ENCODE results near the gene SCN7A. TPM values are rescaled to one million over a fixed set of nuclear protein-coding genes. Genes with fewer than 3 reads are reported as not detected.
A peak's percentile ranks its signal among the peaks of the same experiment; 100 is the strongest.

SCN7A gene
- total RNA-seq, 1 donor from 2014 or later, result 0.36 TPM

DNA sequence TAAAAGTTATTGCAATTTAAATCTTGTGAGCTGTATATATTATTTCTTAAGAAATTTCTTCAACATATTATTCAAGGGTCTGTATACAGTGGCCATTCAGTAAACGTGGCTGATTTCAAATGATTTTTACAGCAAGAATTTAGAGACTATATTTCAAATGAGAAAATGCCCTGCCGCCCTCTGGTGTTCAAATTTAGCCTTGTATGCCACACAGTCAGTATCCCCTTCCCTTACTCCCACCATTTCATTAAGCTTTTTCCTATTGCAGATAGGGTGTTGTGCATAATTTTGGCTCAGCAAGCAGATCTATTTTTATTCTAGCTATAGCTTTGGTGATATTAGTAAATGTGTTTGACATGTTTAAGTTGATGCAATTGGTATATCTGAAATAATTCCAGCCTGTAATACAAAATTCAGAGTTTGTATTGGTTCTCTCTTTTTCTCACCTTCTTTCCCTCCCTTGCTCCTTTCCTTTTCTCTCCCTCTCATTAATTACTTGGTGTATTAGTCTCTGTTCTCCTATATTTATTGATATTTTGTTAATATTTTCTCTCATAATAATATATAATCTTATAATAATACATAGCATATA lies 22.8 kb upstream of the SCN7A start:
- Mint-ChIP-seq H3K27ac (ENCODE audit: unreplicated experiment) (no peak overlapping the region), H3K36me3 (ENCODE audit: low read depth, unreplicated experiment) (no peaks in the 10 kb centered on the region), H3K9me3 (ENCODE audit: unreplicated experiment) (no peaks in the 10 kb centered on the region), H3K4me1 (ENCODE audit: low read depth, unreplicated experiment) (peaks cover 9% of the 10 kb centered on the region), H3K27me3 (ENCODE audit: low read depth, unreplicated experiment) (no peaks in the 10 kb centered on the region), H3K4me3 (ENCODE audit: unreplicated experiment) (no peak overlapping the region)
- H3K4me1 ChIP-seq (ENCODE audit: insufficient read depth, low read length), result no peaks in the 10 kb centered on the region
- FAIRE-seq (no peak), DNase-seq (ENCODE audit: low read depth) (no peak)
- no peak overlapping the region for H2AFZ ChIP-seq (ENCODE audit: low read depth, low read length)
- TF ChIP-seq EZH2 (IDR thresholded peaks at IDR 0.05; ENCODE audit: insufficient read depth, low read length), result no peak
- TF ChIP-seq, protein P1, sequence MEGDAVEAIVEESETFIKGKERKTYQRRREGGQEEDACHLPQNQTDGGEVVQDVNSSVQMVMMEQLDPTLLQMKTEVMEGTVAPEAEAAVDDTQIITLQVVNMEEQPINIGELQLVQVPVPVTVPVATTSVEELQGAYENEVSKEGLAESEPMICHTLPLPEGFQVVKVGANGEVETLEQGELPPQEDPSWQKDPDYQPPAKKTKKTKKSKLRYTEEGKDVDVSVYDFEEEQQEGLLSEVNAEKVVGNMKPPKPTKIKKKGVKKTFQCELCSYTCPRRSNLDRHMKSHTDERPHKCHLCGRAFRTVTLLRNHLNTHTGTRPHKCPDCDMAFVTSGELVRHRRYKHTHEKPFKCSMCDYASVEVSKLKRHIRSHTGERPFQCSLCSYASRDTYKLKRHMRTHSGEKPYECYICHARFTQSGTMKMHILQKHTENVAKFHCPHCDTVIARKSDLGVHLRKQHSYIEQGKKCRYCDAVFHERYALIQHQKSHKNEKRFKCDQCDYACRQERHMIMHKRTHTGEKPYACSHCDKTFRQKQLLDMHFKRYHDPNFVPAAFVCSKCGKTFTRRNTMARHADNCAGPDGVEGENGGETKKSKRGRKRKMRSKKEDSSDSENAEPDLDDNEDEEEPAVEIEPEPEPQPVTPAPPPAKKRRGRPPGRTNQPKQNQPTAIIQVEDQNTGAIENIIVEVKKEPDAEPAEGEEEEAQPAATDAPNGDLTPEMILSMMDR (IDR thresholded peaks at IDR 0.05; ENCODE audit: insufficient read depth, low read depth, low read length), result peak; percentile 56
- no peak overlapping the region for H3K4me2 ChIP-seq (ENCODE audit: low read length)
- no peaks in the 10 kb centered on the region for H3K79me2 ChIP-seq (ENCODE audit: insufficient read depth, low read length)
- H3K9ac ChIP-seq (ENCODE audit: low read length), result no peak overlapping the region
- H3K9me3 ChIP-seq (ENCODE audit: insufficient read depth, low read depth, low read length), result no peaks in the 10 kb centered on the region
- no peak overlapping the region for H3K27ac ChIP-seq (ENCODE audit: low read depth, low read length)
- no peaks in the 10 kb centered on the region for H3K27me3 ChIP-seq (ENCODE audit: insufficient read depth, low read length)
- H3K36me3 ChIP-seq (ENCODE audit: insufficient read depth, low read length), result no peaks in the 10 kb centered on the region
- no peak overlapping the region for H3K4me3 ChIP-seq (ENCODE audit: insufficient read depth, low read depth, low read length)
- no peaks in the 10 kb centered on the region for H4K20me1 ChIP-seq (ENCODE audit: insufficient read depth, low read length)

DNA sequence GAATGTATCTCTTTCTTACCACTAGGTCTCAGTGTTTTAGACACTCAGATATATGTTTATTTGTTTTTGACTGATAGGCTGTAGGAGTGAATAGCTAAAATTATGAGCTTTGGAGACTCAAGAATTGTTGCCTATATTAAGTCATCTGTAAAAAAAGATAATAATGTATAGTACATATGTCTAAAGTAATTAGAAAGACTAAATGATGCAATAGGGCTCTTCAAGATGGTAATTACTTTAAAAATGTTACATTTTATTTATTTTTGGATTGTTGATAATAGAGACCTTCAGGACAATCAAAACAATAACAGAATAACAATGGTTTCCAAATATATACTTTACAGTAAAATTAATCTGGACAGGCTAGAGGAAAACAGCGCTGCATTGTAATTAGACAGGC lies 19.9 kb upstream of the SCN7A start:
- no peaks in the 10 kb centered on the region for H3K27me3 Mint-ChIP-seq (ENCODE audit: low read depth, unreplicated experiment)
- no peak overlapping the region for H3K27ac Mint-ChIP-seq (ENCODE audit: unreplicated experiment)
- DNase-seq (ENCODE audit: low read depth) (no peak), FAIRE-seq (no peak)
- H3K4me2 ChIP-seq (ENCODE audit: low read length), result no peak overlapping the region
- H4K20me1 ChIP-seq (ENCODE audit: insufficient read depth, low read length), result no peaks in the 10 kb centered on the region
- no peaks in the 10 kb centered on the region for H3K79me2 ChIP-seq (ENCODE audit: insufficient read depth, low read length)
- no peak for TF ChIP-seq EZH2 (IDR thresholded peaks at IDR 0.05; ENCODE audit: insufficient read depth, low read length)
- TF ChIP-seq, protein P1 (IDR thresholded peaks at IDR 0.05; ENCODE audit: insufficient read depth, low read depth, low read length), result no peak
- H3K9ac ChIP-seq (ENCODE audit: low read length), result no peak overlapping the region
- H3K4me3 ChIP-seq (ENCODE audit: insufficient read depth, low read depth, low read length), result no peak overlapping the region
- no peaks in the 10 kb centered on the region for H3K27me3 ChIP-seq (ENCODE audit: insufficient read depth, low read length)
- H3K4me1 ChIP-seq (ENCODE audit: insufficient read depth, low read length), result no peaks in the 10 kb centered on the region
- H3K9me3 ChIP-seq (ENCODE audit: insufficient read depth, low read depth, low read length), result no peaks in the 10 kb centered on the region
- H3K27ac ChIP-seq (ENCODE audit: low read depth, low read length), result no peak overlapping the region
- H3K4me1 Mint-ChIP-seq (ENCODE audit: low read depth, unreplicated experiment), result peaks cover 4% of the 10 kb centered on the region
- no peak overlapping the region for H2AFZ ChIP-seq (ENCODE audit: low read depth, low read length)
- H3K36me3 ChIP-seq (ENCODE audit: insufficient read depth, low read length), result no peaks in the 10 kb centered on the region
- no peaks in the 10 kb centered on the region for H3K36me3 Mint-ChIP-seq (ENCODE audit: low read depth, unreplicated experiment)
- no peak overlapping the region for H3K4me3 Mint-ChIP-seq (ENCODE audit: unreplicated experiment)
- H3K9me3 Mint-ChIP-seq (ENCODE audit: unreplicated experiment), result no peaks in the 10 kb centered on the region

DNA sequence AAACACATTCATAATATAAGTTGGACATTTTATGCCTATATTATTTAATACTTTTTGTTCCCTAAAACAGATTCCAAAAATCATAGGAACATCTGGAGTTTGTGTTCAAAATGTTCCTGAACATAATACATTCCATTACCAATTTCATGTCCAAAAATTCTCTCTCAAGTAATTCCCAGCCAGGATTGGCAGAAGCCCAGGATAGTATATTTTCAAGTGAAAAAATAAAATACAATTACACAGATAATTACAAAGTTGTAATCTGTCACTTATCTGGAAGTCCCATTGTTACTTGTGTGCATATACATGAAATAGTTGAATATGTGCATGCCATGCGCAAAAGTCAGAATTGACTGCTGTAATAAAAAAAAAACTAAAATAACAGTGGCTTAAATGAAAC lies 5.2 kb upstream of the SCN7A start:
- H4K20me1 ChIP-seq (ENCODE audit: insufficient read depth, low read length), result no peaks in the 10 kb centered on the region
- no peaks in the 10 kb centered on the region for H3K27me3 ChIP-seq (ENCODE audit: insufficient read depth, low read length)
- TF ChIP-seq EZH2 (IDR thresholded peaks at IDR 0.05; ENCODE audit: insufficient read depth, low read length), result no peak
- TF ChIP-seq, protein P1 (IDR thresholded peaks at IDR 0.05; ENCODE audit: insufficient read depth, low read depth, low read length), result no peak
- H3K4me2 ChIP-seq (ENCODE audit: low read length), result no peak overlapping the region
- no peak overlapping the region for H3K9ac ChIP-seq (ENCODE audit: low read length)
- Mint-ChIP-seq H3K27ac (ENCODE audit: unreplicated experiment) (no peak overlapping the region), H3K36me3 (ENCODE audit: low read depth, unreplicated experiment) (no peaks in the 10 kb centered on the region), H3K4me3 (ENCODE audit: unreplicated experiment) (no peak overlapping the region), H3K4me1 (ENCODE audit: low read depth, unreplicated experiment) (peaks cover 6% of the 10 kb centered on the region), H3K9me3 (ENCODE audit: unreplicated experiment) (peaks cover 2% of the 10 kb centered on the region), H3K27me3 (ENCODE audit: low read depth, unreplicated experiment) (no peaks in the 10 kb centered on the region)
- no peak for FAIRE-seq
- no peak overlapping the region for H2AFZ ChIP-seq (ENCODE audit: low read depth, low read length)
- H3K27ac ChIP-seq (ENCODE audit: low read depth, low read length), result no peak overlapping the region
- no peaks in the 10 kb centered on the region for H3K36me3 ChIP-seq (ENCODE audit: insufficient read depth, low read length)
- DNase-seq (ENCODE audit: low read depth), result no peak
- no peaks in the 10 kb centered on the region for H3K9me3 ChIP-seq (ENCODE audit: insufficient read depth, low read depth, low read length)
- H3K79me2 ChIP-seq (ENCODE audit: insufficient read depth, low read length), result no peaks in the 10 kb centered on the region
- no peak overlapping the region for H3K4me3 ChIP-seq (ENCODE audit: insufficient read depth, low read depth, low read length)
- peaks cover 2% of the 10 kb centered on the region for H3K4me1 ChIP-seq (ENCODE audit: insufficient read depth, low read length)
